Skin of body (tissue), 2 donors: ENCODE measurements around the gene P3H3. TPM values are rescaled to one million over a fixed set of nuclear protein-coding genes. Genes with fewer than 3 reads are reported as not detected.

Source experiments
- DNase-seq: peaks from one replicate; lab custom pipeline; 2025; lab: John Stamatoyannopoulos, UW
- total RNA-seq: library from RNA; depleted of rRNA; stranded (reverse); fragments of >200 nt; gene quantifications from one replicate; pipeline ENCODE4 v1.2.3, GENCODE V29; 2014

The P3H3 gene
- total RNA-seq, 1 donor from 2014 or later = 28.4 TPM

GRCh38 chr12:6807170-6807569, 21.0 kb upstream of the P3H3 start:
- DNase-seq = no peak

- no peak for DNase-seq
Observed at GRCh38 chr12:6809056-6809455, 19.2 kb upstream of the P3H3 start.

- no peak for DNase-seq
Observed at GRCh38 chr12:6810758-6811157, 17.4 kb upstream of the P3H3 start.

GRCh38 chr12:6813363-6813762, 14.8 kb upstream of the P3H3 start:
- no peak for DNase-seq

GRCh38 chr12:6816598-6816997, 11.6 kb upstream of the P3H3 start:
- DNase-seq = no peak

GRCh38 chr12:6817098-6817497, 11.1 kb upstream of the P3H3 start:
- DNase-seq = no peak

- no peak for DNase-seq
Observed at GRCh38 chr12:6817662-6818157, 10.5 kb upstream of the P3H3 start.

- no peak for DNase-seq
Observed at GRCh38 chr12:6818222-6818621, 10.0 kb upstream of the P3H3 start.

GRCh38 chr12:6818645-6819044, 9.6 kb upstream of the P3H3 start:
- no peak for DNase-seq

- no peak for DNase-seq
Observed at GRCh38 chr12:6819106-6820030, 8.8 kb upstream of the P3H3 start.

GRCh38 chr12:6820166-6820565, 8.0 kb upstream of the P3H3 start:
- no peak for DNase-seq

GRCh38 chr12:6821591-6822425, 6.4 kb upstream of the P3H3 start, which contains the start of gene GPR162:
TSS of gene GPR162 (plus strand) at chr12:6821821. CDS start at chr12:6823899, 2,078 bp downstream.
- DNase-seq = peak; percentile 73

GRCh38 chr12:6822426-6823135, 5.6 kb upstream of the P3H3 start:
- no peak for DNase-seq

GRCh38 chr12:6823182-6824084, 4.8 kb upstream of the P3H3 start:
- DNase-seq = no peak

- no peak for DNase-seq
Observed at GRCh38 chr12:6824085-6824775, 4.0 kb upstream of the P3H3 start.

GRCh38 chr12:6824901-6825381, 3.3 kb upstream of the P3H3 start:
- DNase-seq = no peak

GRCh38 chr12:6825398-6826124, 2.6 kb upstream of the P3H3 start:
- DNase-seq = peak; percentile 76

GRCh38 chr12:6826125-6826733, 2.0 kb upstream of the P3H3 start:
- no peak for DNase-seq
